Measurements from ENCODE around the gene GIMAP1.

GIMAP1 gene

GRCh38 chr7:150721970-150722373 lies 5.6 kb downstream of the GIMAP1 start:
- in situ Hi-C loops (cut with HindIII; ENCODE audit: low sequenced_read_pairs) = no loop called here

- in situ Hi-C loops (cut with HindIII; ENCODE audit: low sequenced_read_pairs) = no loop called here
Observed at GRCh38 chr7:150722431-150722931, 6.1 kb downstream of the GIMAP1 start.

- in situ Hi-C loops (cut with HindIII; ENCODE audit: low sequenced_read_pairs) = no loop called here
Observed at GRCh38 chr7:150723467-150723866, 7.1 kb downstream of the GIMAP1 start.

GRCh38 chr7:150727381-150727780 lies 11.0 kb downstream of the GIMAP1 start:
- in situ Hi-C loops (cut with HindIII; ENCODE audit: low sequenced_read_pairs) = no loop called here

GRCh38 chr7:150728011-150728410 lies 11.6 kb downstream of the GIMAP1 start:
- in situ Hi-C loops (cut with HindIII; ENCODE audit: low sequenced_read_pairs) = no loop called here

GRCh38 chr7:150728609-150729008 lies 12.2 kb downstream of the GIMAP1 start:
- in situ Hi-C loops (cut with HindIII; ENCODE audit: low sequenced_read_pairs) = no loop called here

GRCh38 chr7:150731916-150732315 lies 15.5 kb downstream of the GIMAP1 start:
- in situ Hi-C loops (cut with HindIII; ENCODE audit: low sequenced_read_pairs) = no loop called here

GRCh38 chr7:150732786-150733481 lies 16.5 kb downstream of the GIMAP1 start:
- in situ Hi-C loops (cut with HindIII; ENCODE audit: low sequenced_read_pairs) = no loop called here

- in situ Hi-C loops (cut with HindIII; ENCODE audit: low sequenced_read_pairs) = no loop called here
Observed at GRCh38 chr7:150733482-150734095, 17.2 kb downstream of the GIMAP1 start.

- in situ Hi-C loops (cut with HindIII; ENCODE audit: low sequenced_read_pairs) = no loop called here
Observed at GRCh38 chr7:150734254-150734653, 17.8 kb downstream of the GIMAP1 start.

GRCh38 chr7:150735596-150736358 lies 19.4 kb downstream of the GIMAP1 start:
- in situ Hi-C loops (cut with HindIII; ENCODE audit: low sequenced_read_pairs) = no loop called here

- in situ Hi-C loops (cut with HindIII; ENCODE audit: low sequenced_read_pairs) = no loop called here
Observed at GRCh38 chr7:150736864-150737263, 20.5 kb downstream of the GIMAP1 start.

GRCh38 chr7:150737265-150738055 lies 21.0 kb downstream of the GIMAP1 start, which contains the start of gene GIMAP5:
GIMAP5 (plus strand) TSS chr7:150737418; CDS start chr7:150740885, 3,467 bp downstream.
- in situ Hi-C loops (cut with HindIII; ENCODE audit: low sequenced_read_pairs) = no loop called here

- in situ Hi-C loops (cut with HindIII; ENCODE audit: low sequenced_read_pairs) = no loop called here
Observed at GRCh38 chr7:150738092-150738491, 21.7 kb downstream of the GIMAP1 start.

- in situ Hi-C loops (cut with HindIII; ENCODE audit: low sequenced_read_pairs) = no loop called here
Observed at GRCh38 chr7:150738591-150739001, 22.2 kb downstream of the GIMAP1 start.

- in situ Hi-C loops (cut with HindIII; ENCODE audit: low sequenced_read_pairs) = no loop called here
Observed at GRCh38 chr7:150739033-150739432, 22.6 kb downstream of the GIMAP1 start.

GRCh38 chr7:150740053-150740452 lies 23.6 kb downstream of the GIMAP1 start:
- in situ Hi-C loops (cut with HindIII; ENCODE audit: low sequenced_read_pairs) = no loop called here

GRCh38 chr7:150742286-150742968 lies 26.0 kb downstream of the GIMAP1 start:
- in situ Hi-C loops (cut with HindIII; ENCODE audit: low sequenced_read_pairs) = no loop called here

- in situ Hi-C loops (cut with HindIII; ENCODE audit: low sequenced_read_pairs) = no loop called here
Observed at GRCh38 chr7:150744041-150744656, 27.7 kb downstream of the GIMAP1 start.

GRCh38 chr7:150745086-150745485 lies 28.7 kb downstream of the GIMAP1 start:
- in situ Hi-C loops (cut with HindIII; ENCODE audit: low sequenced_read_pairs) = no loop called here
